ENCODE measurements around the gene RIN3.

Gene RIN3

DNA sequence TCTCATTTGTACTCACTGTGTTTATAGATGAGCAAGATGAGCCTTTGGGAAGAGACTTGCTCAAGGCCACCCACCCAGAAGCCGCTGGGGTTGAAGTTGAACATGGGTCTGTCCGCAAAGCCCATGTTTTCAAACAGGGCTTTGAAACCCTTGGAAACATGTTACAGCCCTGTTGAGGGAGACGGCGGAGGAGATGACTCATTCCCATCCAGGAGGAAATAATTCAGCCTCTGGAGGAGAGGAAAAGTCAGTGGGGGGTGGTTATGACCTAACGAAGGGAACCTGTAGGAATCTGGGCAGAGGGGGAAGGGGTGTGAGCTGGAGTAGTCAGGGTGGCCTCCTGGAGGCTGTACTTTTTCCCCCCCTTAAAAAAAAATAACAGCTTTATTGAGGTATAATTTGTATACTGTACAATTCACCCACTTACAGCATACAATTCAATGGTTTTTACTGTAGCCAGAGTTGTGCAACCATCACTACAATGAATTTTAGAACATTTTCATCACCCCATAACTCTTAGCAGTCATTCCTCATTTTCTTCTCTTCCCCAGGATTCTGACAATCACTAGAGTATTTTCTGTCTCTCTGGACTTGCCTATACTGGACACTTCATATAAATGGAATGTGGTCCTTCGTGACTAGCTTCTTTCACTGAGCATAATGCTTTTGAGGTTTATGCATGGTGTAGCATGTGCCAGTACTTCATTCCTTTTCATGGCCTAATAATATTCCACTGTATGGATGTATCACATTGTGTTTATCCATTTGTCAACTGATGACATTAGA is 1.9 kb upstream of the RIN3 start:
- no peak for DNase-seq

DNA sequence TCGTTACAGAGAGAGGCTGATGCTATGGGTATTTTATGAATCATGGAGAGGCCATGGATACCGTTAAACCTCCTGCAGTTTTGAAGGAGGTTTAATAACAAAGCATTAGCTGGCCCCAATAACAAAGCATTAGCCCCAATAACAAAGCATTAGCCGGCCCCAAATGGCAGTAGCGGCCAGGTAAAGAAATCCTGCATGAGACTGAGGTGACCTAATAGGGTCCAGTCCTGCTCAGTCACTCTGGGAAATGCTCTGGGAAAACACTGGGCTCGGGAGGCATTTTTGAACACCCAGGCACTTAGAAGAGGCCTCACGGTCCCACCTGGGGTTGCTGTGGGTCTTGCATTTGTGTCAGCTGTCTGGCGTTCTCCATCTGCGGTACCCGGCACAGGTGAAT is 776 bp upstream of the RIN3 start:
- DNase-seq = no peak

DNA sequence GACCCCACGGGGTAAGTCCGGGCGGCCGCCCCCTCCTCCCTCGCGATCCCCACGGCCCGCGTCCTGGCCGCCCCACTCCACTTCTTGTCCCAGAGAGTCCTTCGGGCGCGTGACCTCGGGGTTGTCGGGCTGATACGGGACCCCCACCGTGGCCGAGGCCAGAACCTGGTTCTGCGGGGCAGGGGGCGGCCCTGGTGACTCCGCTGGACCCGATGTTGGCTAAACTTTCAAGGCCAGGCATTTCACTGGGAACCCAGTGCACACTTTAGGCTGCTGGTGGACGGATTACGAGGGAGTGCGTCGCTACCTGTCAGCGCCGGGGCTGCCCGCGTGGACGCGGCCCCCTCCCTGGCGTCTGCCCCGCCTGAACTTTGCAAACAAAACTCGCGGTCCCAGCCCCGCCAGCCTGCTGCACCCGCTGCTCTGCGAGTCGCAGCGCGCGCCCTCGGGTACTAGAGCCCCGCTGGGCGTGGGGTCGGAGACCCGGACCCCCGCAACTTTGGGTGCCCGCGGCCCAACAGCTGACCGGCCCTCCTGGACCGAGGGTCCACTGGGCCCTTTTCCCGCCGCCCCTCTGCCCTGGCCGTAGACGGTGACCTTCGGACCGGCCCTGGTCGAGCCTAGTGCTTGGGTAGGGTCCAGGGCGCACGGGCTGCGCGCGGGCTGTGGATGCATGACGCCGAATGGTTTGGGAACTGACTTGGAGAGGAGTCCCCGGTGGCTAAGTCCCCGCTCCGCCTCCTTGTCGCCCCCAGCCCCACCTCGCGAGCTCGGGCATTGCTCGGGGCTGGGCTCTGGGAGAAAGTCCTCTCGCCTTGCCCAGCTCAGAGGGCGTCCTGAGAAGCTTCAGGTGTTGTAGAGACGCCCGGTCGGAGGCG is 624 bp downstream of the RIN3 start:
- no peak for DNase-seq

DNA sequence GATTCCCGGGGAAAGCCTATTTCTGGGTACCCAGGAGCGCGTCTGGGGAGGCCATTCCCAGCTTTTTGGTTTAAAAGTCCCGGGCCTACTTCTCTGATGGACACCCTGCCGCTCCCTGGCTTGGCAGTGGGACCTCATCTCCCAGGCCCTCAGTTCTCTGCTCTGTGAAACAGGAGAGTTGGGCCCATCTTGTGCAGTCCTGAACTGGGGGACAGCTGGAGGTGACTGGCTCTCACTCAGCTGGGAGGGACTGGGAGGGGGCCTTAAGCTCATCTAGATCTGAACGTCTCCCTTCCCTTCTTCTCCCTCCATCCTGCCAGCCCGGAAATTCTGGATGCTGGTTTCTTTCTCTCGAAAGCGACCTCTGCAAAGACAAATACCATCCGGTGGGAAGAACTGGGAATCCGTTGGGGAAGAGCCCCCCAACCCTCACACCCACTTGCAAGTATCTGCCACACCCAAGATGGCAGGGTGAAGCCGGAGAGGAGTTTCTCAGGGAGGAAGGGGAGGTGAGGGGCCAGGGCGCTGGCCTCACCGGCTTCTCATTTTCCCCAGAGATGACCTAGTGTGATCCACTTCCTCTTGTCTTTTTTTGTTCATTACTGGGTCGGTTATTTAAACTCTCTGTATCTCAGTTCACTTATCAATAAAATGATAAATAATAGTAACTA is 1.4 kb downstream of the RIN3 start:
- DNase-seq = no peak

DNA sequence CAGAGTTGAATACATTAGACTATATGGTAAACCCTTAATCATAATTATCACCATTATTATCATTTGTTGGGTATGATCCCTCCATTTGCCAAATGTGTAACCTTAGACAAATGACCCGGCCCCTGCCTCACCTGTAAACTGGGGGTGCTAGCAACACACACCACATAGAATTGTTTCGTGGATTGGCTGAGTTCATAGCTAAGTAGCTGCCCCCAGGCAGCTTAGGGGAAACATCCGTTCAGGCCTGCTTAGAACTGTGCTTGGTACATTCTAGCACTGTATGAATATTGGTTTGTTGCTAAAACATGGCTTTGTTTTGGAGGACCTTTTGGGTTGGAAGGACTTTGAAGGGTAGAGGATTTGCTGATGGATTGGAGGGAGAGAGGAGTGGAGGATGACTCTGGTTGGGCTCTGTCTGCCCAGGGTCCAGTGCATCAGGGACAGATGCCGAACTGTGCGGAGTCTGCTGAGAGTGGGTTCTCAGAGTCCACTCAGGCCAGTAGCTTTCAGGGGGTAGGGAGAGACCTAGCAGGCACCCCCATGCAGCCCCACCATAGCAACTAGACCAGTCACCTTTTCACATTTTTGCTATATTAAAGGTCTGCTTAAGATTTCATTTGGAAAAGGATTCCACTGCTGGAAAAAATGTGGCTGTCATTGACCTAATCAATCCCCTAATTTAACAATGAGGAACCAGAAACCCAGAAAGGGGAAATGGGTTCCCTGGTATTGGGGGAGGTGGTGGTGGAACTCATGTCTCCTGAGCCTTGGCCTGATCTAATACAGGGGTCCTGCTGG is 2.2 kb downstream of the RIN3 start:
- DNase-seq = no peak

DNA sequence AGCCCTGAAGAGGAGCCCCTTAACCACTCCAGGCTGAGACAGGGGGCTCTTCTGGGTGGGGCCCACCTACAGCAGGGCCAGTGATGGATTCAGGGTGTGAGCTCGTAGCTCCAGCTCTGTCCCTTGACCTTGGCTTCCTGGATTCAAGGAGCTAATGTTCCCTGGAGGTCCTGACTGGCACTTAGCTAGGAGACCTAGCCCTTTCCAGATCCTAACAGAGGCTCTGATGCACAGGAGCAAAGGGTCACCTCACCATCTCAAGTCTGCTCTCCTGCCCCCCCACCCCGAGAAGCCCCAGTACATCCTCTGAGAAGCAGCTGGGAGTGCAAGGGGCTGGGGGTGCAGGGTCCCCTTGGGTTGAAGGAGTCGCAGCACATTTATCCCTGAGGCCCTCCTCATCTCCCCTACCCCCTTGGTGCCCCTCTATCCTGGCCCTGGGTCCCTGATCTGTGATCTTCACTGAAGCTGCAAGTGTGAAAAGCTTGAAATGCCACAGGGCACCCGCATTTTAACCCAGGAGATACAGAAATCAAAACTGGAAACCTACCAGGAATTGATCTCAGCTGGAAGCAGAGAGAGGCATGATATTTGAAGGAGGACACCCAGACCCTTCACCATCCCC is 2.9 kb downstream of the RIN3 start:
- no peak for DNase-seq

DNA sequence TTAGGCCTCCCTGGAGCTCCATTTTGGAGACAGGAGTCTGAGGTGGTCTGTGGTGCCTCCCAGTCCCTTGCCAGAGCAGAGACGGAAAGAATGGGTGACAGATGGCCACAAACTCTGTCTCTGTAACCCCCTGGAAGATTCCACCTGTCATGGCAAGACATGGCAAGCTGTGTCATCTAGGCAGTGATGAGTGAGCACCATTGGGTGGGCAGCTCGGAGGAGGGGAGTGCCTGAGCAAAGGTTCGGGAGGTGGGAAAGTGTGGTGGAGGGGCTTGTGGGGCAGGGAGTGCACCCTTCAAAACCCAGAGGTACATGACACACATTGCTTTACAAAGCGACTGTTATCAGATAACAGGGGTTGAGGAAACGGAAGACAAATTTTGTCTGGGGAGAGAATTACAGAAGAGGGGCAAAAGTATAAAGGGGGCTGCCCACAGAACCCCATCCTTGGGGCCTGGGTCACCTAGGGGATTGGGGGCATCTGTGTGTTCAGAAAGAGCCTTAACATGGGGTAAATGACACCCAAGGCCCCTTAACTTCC is 3.5 kb downstream of the RIN3 start:
- DNase-seq = no peak

DNA sequence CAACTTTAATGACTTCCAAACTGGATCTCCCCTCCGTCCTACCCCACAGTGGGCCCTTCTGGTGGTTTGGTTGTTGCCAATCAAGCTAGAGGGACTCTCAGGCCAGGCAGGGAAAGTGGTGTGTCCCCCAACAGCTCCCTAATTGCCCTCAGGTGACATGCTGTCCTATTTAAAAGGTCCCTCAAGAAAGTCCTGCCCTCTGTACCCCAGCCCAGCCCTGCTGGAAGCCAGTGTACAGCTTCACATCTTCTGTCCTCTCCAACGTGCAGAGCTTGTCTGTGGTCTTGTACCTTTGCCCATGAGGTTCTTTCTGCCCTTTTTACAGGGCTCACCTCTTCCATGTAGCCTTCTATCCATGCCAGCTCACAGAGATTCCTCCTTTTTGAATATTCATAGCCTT is 4.2 kb downstream of the RIN3 start:
- DNase-seq = no peak

DNA sequence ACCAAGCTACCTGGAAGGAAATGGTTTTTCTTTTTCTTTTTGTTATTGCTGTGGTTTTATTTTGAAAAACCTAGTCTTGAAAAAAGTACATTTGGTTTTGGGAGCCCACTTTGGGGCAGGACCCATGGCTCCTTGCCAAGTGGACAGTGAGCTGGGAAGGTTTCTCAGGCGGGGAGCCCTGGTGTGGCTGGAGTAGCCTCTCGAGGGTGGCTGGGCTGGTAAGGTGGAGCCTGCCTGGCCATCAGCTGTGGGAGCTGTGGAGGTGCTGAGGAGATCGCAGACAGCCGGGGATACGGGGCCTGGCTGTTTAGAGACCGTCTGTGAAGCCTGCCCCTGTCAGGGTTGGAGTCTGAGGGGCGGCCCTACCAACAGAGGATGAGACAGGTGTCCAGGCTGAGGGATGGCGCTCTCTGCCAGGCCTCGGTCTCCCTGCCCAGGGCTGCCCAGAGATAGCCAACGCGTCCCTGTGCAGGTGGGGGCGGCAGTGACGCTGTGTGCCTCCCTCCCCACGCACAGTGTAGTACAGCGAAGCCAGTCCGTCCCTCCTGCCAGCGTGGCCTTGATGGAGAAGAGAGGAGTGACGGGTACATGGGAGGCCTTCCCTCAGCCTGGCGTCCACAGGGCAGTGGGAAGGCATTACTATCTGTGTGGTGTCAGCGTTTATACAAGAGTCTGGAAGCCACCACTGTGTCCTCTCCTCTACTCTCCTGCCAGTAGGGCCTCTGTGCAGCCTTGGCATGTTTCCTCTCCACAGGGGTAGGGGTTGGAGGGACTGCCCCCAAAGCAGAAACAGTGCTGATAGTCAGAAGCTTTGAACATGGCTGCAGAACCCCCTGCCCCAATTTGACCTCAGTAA is 5.9 kb downstream of the RIN3 start:
- DNase-seq = no peak

DNA sequence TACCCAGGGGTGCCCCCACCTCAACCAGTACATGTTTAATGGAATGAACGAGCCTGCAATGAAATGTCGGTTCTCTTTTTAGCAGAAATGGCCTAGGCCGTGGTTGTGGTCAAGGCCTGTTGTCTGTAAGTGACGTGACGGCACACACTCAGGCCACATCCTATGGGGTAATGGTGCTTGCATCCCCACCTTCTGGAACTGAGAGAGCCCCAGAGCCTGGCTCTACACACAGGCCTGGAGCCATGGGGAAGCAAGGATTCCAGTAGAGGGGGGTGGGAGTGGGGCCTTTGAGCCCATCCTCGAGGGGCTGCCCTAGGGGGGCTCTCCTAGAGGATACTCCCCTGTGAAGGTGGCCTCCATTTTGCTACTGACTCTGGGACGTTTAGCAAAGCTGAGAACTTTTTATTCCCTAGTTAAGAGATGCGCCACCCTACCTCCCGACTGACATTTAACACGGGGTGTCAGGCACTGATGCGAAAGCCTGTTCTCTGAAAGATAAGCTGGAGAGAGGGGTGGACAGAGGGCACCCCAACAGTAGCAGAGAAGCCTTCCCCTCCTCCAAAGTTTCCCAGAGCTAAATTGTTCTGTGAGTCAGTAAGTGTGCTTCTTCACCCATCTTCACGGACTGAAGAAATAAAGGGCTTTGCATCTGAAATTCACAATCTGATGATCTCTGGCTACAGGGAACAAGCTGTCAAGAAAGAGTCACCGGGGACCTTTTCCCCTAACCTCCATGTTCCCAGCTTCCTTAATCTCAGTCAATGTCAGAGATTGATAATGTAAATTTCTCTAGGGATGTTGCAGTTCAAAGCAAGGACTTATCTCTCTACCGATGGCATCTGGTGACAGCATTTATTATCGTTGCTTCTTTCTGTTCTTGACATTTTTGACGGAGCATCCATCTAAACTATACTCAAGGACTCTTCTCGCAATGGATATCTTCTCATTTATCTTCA is 6.8 kb downstream of the RIN3 start:
- DNase-seq = no peak

DNA sequence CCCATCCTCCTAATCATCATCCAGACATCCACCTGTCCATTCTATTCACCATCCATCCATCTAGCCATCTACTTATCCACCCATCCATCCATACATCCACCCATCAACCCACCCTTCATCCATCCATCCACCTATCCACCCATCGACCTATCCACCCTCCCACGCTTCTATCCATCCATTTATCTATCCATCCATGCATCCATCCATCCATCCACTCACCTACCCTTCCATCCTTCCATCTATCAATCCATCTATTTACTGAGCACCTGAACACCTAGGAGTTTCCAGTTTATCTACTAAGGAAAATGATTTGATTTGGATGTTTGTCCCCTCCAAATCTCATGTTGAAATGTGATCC is 7.5 kb downstream of the RIN3 start:
- DNase-seq = no peak

DNA sequence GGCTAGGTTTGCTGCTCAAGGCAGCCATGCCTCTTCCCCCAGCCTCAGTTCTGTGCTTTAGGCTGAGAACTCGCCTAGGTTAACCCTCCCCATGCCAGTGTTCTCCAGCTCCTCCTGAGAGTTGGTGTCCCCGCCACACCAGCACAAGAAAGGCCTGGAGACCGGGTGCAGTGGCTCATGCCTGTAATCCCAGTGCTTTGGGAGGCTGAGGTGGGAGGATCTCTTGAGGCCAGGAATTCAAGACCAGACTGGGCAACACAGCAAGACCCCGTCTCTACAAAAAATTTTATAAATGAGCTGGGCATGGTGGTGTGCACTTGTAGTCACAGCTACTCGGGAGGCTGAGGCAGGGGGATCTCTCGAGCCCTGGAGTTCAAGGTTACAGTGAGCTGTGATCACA is 10.2 kb downstream of the RIN3 start:
- DNase-seq = no peak

DNA sequence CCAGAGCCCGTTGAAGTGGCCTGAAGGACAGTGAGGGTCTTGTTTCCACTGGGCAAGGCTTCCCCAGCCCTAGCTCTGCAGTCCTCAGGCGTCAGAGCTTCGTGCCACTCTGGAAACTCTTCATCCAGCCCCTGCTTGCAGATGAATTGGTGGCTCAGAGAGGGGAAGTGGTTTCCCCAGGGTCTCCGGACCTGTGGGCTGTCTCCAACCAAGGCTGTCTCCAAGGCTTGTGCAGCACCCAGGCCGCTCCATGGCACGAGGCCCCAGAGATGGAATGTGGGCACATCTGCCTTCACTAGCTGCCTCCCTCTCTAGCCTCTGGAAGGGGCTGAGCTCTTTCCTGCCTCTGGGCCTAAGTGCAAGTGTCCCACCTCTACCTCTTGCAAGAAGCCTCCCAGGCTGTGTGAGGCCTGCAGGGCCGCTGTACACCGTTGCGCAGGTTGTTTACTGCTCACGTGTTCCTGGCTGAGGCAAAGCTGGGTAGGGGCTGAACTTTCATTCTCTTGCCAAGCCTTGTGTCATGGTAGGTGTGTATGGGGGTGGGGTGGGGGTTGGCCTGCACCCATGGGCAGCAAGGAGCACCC is 11.1 kb downstream of the RIN3 start:
- DNase-seq = no peak

DNA sequence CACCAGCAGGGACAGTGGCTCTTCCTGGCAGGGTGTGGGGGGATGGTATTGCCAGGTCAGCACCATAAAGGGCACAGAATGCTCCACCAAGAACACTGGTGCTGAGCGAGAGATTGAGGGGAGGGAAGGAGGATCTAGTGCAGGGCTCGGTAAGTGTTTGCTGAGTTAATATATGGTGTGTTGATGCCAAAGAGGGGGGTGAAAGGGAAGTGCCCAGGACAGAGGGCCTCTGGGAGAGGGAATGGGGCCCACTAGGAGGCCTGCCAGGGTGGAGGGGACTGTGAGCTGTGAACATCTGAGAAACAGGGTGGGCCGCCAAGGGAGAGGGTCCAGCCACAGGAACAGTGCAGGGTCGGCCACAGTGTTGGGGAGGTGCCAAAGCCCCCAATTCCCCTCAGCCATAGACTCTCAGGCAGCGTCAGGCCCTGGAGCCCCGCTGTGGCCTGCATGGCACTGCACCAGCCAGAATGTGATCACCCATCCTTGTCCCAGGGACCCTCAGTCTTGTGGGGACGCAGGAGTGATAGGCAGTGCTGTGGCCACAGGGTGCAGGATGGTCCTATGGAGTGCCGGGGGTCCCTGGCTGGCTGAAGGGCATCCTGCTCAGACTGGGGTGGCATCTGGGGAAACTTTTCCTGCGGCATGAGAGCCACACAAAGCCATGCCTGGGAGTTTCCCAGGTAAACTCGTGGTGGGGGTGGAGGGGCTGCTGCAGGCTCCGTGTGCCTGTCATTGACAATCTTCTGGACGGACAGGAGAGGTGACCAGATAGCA is 11.9 kb downstream of the RIN3 start:
- DNase-seq = no peak

DNA sequence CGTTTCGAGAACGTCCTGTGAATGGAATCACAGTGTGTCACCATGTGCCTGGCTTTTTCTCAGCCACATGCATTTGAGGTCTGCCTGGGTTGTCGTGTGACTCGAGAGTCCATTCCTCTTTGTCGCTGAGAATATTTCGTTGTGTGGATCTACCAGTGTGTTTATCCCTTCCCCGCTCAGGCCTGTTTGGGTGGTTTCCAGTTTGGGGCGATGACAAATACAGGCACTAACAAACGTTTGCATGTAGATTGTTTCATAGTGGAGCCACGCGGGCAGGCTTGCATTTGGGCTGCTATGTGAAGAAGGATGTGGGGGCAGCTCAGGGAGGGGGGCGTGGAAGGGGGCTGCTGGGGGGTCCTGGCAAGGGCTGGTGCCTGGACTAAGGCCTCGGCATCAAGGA is 14.1 kb downstream of the RIN3 start:
- no peak for DNase-seq

DNA sequence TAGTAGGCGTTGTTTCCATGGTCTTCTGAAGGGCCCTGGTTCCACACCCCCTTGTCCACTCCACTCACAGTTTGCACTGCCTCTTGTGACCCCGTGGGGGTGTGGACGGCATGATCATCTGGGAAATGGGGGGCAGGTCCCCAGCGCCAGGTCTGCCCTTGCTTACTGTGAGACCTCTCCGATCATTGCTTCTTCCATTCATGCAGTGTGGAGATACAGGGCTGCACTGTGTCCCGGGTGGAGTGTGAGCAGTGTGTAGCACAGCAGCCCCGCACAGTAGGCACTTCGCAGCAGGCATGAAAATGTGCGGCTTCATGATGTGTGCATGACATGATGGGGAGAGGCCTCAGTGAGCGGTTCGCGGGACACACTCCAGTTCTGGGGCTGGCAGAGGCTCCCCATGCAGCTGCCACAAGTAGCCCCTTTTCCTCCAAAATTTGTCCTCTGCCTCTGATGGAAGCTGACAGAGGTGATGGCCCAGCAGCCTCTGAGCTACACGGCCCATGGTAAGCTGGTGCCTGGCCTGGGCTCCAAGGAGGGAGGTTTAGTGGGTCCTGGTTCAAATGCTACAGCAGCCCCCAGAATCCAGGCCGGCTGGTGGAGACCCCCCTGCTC is 15.0 kb downstream of the RIN3 start:
- no peak for DNase-seq

DNA sequence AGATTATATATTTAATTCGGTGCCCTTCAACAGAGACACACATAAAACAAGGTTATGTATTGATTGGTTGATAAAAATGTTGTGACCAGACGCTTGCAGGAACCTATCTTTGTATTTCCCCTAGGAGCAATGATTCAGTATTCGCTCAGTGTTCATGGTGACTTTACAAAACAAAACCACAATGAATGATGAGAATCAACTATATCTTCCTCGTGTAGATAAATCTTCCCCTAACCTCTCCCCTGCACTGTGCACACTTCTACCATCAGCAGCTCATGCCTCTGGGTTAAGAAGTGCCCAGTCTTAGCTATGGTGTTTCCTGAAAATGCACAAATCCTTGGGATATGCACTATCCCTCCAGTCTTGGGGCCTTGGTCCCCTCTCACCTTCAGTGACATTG is 16.3 kb downstream of the RIN3 start:
- no peak for DNase-seq

DNA sequence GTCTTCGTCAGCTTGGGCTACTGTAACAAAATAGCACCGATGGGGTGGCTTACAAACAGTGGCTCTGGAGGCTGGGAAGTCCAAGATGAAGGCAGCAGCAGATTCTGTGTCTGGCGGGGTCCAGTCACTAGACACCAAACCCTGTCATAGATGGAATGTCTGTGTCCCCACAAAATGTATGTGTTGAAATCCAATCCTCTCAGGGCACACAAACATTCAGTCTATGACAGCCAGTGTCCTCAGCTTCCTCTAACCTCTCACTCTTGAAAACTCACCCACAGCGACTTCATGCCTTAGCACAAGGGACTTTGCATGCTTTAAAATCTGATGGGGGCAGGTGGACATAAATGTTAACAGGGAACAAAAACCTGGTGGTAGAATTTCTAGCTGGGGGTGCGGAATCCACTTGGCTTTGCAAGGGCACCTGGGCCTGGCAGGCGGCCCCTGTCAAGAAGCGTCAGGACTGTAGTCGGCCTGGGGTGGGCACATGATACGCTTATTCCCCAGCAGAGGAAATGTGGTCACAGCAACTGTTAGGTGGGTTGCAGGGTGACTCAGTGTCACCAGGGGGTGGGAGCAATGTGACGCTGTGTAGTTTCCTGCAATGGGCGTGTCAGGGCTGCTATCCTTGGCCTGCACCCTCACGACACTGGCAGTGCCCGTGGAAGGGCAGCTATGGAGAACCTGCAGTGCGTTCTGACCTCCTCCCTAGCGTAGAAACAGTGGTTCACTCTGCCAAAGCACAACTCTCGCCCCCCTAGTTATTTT is 17.7 kb downstream of the RIN3 start:
- DNase-seq = no peak

Data from NCI-H1930 (cell line).